GM10266 (cell line): ENCODE data around the gene GFRA4.

Source experiments
- DNase-seq: peaks from one replicate; pipeline ENCODE4 v3.0.0; 2012; ENCODE audit errors: extremely low spot score
- CTCF ChIP-seq: IDR thresholded peaks from 2 replicates; pipeline ENCODE4 v1.5.1; 2012; ENCODE audit warnings: mild to moderate bottlenecking, low read depth; ENCODE audit not compliant: control insufficient read depth, insufficient read depth; ENCODE audit errors: missing control alignments

The GFRA4 gene

GRCh38 chr20:3706774-3707507 lies 43.7 kb upstream of the GFRA4 start:
- no peak for TF ChIP-seq CTCF
- no peak for DNase-seq

- no peak for DNase-seq
- no peak for TF ChIP-seq CTCF
These were observed 43.0 kb upstream of the GFRA4 start for GRCh38 chr20:3705970-3706739.

- no peak for TF ChIP-seq CTCF
- DNase-seq = no peak
These were observed 42.3 kb upstream of the GFRA4 start for GRCh38 chr20:3705491-3705969.

GRCh38 chr20:3704087-3704486 lies 40.9 kb upstream of the GFRA4 start:
- DNase-seq = no peak
- no peak for TF ChIP-seq CTCF

- DNase-seq = no peak
- no peak for TF ChIP-seq CTCF
These were observed 39.6 kb upstream of the GFRA4 start for GRCh38 chr20:3702611-3703391.

- DNase-seq = no peak
- TF ChIP-seq CTCF = no peak
These were observed 38.1 kb upstream of the GFRA4 start for GRCh38 chr20:3701061-3701998.
